ENCODE results near the gene KIN.
"Not testable (repeated sequence)": the region's sequence is repeated elsewhere in the genome, so short reads cannot be mapped to it uniquely, and the experiment has no call there.

Gene KIN

DNA sequence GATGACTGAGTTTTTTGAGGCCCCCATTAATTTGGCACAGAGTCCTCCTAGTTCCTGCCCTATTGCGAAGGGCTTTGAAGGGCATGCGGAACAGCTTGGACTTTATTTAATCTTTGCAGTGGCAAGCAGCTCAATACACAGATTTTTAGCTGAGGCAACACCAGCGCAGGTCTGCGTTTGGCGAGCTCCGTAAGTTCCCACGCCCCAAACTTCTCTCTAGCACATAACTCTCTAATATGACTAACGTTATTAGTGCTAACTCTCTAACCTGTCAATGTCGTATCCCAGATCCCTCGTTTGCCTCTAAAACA is 30.1 kb upstream of the KIN start:
- Histone ChIP-seq H3K9me3 (ENCODE audit: control insufficient read depth in 2 of 2, low read length in 2 of 2) (no peaks in the 10 kb centered on the region), H3K27ac (ENCODE audit: low read depth in 2 of 2, low read length in 2 of 2) (peak overlapping the region in 1 of 2 donors; percentile 21), H3K4me3 (ENCODE audit: low read length in 2 of 2) (peak overlapping the region; percentile 90 to 94), H3K27me3 (ENCODE audit: control insufficient read depth in 2 of 2, insufficient read depth in 2 of 2, low read length in 2 of 2) (no peaks in the 10 kb centered on the region), H3K9ac (ENCODE audit: low read depth in 1 of 2, low read length in 2 of 2) (peak overlapping the region; percentile 47 to 71), H3K4me1 (ENCODE audit: control insufficient read depth in 2 of 2, insufficient read depth in 2 of 2, low read length in 2 of 2) (peaks cover 9 to 14% of the 10 kb centered on the region in 2 donors), H3K36me3 (ENCODE audit: control insufficient read depth in 2 of 2, insufficient read depth in 2 of 2, low read length in 2 of 2) (peaks cover 0 to 2% of the 10 kb centered on the region in 2 donors)

DNA sequence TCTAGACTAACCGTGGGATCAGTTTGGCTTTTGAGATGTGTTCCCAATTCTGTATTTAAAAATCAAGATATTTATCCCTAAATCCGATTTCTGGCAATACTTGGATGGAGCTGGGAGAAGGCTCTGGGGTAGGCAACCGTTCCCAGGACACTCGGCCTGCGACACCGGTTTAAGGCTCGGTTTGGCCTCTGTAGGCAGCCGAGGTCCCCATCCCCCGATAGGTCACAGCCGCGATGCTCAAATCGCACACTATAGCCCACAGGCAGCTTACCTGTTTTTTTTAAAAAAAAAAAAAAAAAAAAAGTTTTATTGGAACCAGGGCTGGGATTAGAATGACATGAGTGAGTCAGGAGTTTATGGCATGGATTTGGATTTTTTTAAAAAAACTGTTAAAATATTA is 29.8 kb upstream of the KIN start:
- Histone ChIP-seq H3K27me3 (ENCODE audit: control insufficient read depth in 2 of 2, insufficient read depth in 2 of 2, low read length in 2 of 2) (no peaks in the 10 kb centered on the region), H3K9me3 (ENCODE audit: control insufficient read depth in 2 of 2, low read length in 2 of 2) (no peaks in the 10 kb centered on the region), H3K4me1 (ENCODE audit: control insufficient read depth in 2 of 2, insufficient read depth in 2 of 2, low read length in 2 of 2) (peaks cover 9 to 14% of the 10 kb centered on the region in 2 donors), H3K36me3 (ENCODE audit: control insufficient read depth in 2 of 2, insufficient read depth in 2 of 2, low read length in 2 of 2) (peaks cover 0 to 2% of the 10 kb centered on the region in 2 donors), H3K4me3 (ENCODE audit: low read length in 2 of 2) (peak overlapping the region; percentile 90 to 94), H3K9ac (ENCODE audit: low read depth in 1 of 2, low read length in 2 of 2) (peak overlapping the region; percentile 47 to 71), H3K27ac (ENCODE audit: low read depth in 2 of 2, low read length in 2 of 2) (no peak overlapping the region)

DNA sequence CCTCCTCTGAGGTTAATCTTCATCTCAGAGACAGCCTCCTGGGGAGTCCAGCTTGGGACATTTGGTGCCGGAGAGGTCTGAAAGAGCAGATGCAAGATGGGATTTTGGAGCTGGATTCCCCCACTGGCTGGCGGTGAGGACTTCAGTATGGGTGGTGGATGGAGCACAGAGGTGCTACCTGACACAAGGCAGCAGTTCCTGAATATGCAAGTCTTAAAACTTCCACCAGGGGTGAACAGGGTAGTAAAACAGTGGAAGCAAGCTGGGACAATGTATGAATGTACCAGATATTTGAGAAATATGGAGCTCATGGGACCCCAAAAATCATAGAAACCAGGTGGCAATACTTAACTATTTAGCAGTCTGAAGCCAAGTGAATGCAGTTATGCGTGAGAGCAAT is 25.7 kb upstream of the KIN start:
- Histone ChIP-seq H3K27me3 (ENCODE audit: control insufficient read depth in 2 of 2, insufficient read depth in 2 of 2, low read length in 2 of 2) (no peaks in the 10 kb centered on the region), H3K9me3 (ENCODE audit: control insufficient read depth in 2 of 2, low read length in 2 of 2) (no peaks in the 10 kb centered on the region), H3K9ac (ENCODE audit: low read depth in 1 of 2, low read length in 2 of 2) (no peak overlapping the region), H3K27ac (ENCODE audit: low read depth in 2 of 2, low read length in 2 of 2) (no peak overlapping the region), H3K36me3 (ENCODE audit: control insufficient read depth in 2 of 2, insufficient read depth in 2 of 2, low read length in 2 of 2) (no peaks in the 10 kb centered on the region), H3K4me3 (ENCODE audit: low read length in 2 of 2) (no peak overlapping the region), H3K4me1 (ENCODE audit: control insufficient read depth in 2 of 2, insufficient read depth in 2 of 2, low read length in 2 of 2) (peaks cover 7 to 8% of the 10 kb centered on the region in 2 donors)

DNA sequence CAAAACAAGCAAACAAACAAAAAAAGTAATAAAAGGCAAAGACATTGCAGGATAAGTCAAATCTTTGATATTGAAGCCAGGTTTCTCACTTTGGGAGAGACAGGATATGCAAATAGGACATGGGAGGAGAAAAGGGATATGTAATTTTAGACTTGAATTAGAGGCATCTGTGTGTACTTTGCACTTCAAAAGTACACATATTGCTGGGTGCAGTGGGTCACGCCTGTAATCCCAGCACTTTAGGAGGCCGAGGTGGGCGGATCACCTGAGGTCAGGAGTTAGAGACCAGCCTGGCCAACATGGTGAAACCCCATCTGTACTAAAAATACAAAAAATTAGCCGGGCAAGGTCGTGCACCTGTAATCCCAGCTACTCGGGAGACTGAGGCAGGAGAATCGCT is 23.9 kb upstream of the KIN start:
- H3K27ac ChIP-seq (ENCODE audit: low read depth in 2 of 2, low read length in 2 of 2); H3K9me3 ChIP-seq (ENCODE audit: control insufficient read depth in 2 of 2, low read length in 2 of 2); H3K27me3 ChIP-seq (ENCODE audit: control insufficient read depth in 2 of 2, insufficient read depth in 2 of 2, low read length in 2 of 2); H3K4me3 ChIP-seq (ENCODE audit: low read length in 2 of 2); H3K4me1 ChIP-seq (ENCODE audit: control insufficient read depth in 2 of 2, insufficient read depth in 2 of 2, low read length in 2 of 2); H3K9ac ChIP-seq (ENCODE audit: low read depth in 1 of 2, low read length in 2 of 2): not testable (repeated sequence)
- peaks cover 12% of the 10 kb centered on the region in 2 donors for H3K36me3 ChIP-seq (ENCODE audit: control insufficient read depth in 2 of 2, insufficient read depth in 2 of 2, low read length in 2 of 2)

DNA sequence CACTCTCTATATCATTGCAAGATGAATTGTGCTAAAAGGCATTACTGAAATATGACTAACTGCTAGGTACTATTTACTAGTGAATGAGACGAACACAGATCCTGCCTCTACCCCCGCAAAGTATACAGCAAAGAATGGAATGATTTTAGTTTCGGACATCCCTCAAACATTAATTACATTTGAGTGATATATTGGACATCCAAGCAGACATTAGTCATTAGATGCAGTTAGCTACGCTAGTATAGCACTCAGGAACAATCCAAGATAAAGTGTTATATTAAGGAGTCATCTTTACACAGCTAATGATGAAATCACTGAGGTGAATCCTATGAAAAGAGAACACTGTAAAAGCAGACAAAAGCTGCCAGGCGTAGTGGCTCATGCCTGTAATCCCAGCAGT is 23.2 kb upstream of the KIN start:
- Histone ChIP-seq H3K36me3 (ENCODE audit: control insufficient read depth in 2 of 2, insufficient read depth in 2 of 2, low read length in 2 of 2) (peaks cover 14% of the 10 kb centered on the region in 2 donors), H3K4me1 (ENCODE audit: control insufficient read depth in 2 of 2, insufficient read depth in 2 of 2, low read length in 2 of 2) (peaks cover 2 to 8% of the 10 kb centered on the region in 2 donors), H3K9ac (ENCODE audit: low read depth in 1 of 2, low read length in 2 of 2) (no peak overlapping the region), H3K27me3 (ENCODE audit: control insufficient read depth in 2 of 2, insufficient read depth in 2 of 2, low read length in 2 of 2) (no peaks in the 10 kb centered on the region), H3K9me3 (ENCODE audit: control insufficient read depth in 2 of 2, low read length in 2 of 2) (no peaks in the 10 kb centered on the region), H3K4me3 (ENCODE audit: low read length in 2 of 2) (no peak overlapping the region), H3K27ac (ENCODE audit: low read depth in 2 of 2, low read length in 2 of 2) (no peak overlapping the region)

DNA sequence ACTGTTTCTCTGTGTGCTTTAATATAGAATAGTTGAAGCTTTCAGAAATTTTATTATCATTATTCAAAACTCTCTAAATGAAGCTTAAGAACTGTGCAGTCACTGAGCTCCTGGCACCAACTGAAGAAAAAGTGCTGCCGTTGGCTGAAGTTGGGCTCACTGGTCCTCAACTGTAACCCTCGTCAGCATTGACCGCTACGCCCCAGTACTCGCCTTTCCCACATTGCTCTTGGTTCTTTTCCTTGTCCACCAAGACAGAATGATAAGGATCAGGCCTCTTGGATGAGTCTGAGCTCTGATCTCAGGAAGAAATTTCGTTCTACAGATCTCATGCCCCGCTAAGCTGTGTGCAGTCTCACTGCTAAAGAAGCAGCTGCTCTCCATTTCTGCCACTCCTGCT is 22.6 kb upstream of the KIN start:
- Histone ChIP-seq H3K9ac (ENCODE audit: low read depth in 1 of 2, low read length in 2 of 2) (no peak overlapping the region), H3K27me3 (ENCODE audit: control insufficient read depth in 2 of 2, insufficient read depth in 2 of 2, low read length in 2 of 2) (no peaks in the 10 kb centered on the region), H3K36me3 (ENCODE audit: control insufficient read depth in 2 of 2, insufficient read depth in 2 of 2, low read length in 2 of 2) (peaks cover 14 to 16% of the 10 kb centered on the region in 2 donors), H3K4me1 (ENCODE audit: control insufficient read depth in 2 of 2, insufficient read depth in 2 of 2, low read length in 2 of 2) (peaks cover 2 to 8% of the 10 kb centered on the region in 2 donors), H3K4me3 (ENCODE audit: low read length in 2 of 2) (no peak overlapping the region), H3K27ac (ENCODE audit: low read depth in 2 of 2, low read length in 2 of 2) (no peak overlapping the region), H3K9me3 (ENCODE audit: control insufficient read depth in 2 of 2, low read length in 2 of 2) (no peaks in the 10 kb centered on the region)

DNA sequence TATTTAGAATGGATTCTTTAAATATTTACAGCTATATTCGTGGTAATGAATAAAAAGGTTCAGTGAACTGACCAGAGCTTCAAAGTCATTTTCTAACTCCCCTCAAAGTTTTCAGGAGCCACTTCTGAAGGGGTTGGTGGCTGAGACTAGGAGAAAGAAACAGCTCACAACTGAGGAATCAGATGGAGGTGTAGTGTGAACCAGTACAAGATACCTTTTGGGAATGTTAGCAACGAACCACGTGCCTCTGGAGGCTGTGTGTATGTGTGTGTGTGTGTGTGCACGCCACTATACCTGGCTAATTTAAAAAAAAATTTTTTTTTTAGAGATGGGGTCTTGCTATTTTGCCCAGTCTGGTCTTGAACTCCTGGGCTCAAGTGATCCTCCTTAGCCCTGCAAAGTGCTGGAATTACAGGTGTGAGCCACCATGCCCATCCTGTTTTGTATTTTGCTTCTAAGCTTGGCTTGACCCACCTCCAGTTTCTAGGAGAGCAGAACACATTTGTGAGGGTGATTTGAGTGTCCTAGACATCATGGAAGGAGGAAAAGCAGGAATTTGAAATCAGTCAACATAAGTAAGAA is 21.0 kb upstream of the KIN start:
- H3K4me1 ChIP-seq (ENCODE audit: control insufficient read depth in 2 of 2, insufficient read depth in 2 of 2, low read length in 2 of 2) = peaks cover 2 to 8% of the 10 kb centered on the region in 2 donors
- no peaks in the 10 kb centered on the region for H3K27me3 ChIP-seq (ENCODE audit: control insufficient read depth in 2 of 2, insufficient read depth in 2 of 2, low read length in 2 of 2)
- no peak overlapping the region for H3K9ac ChIP-seq (ENCODE audit: low read depth in 1 of 2, low read length in 2 of 2)
- peaks cover 29 to 31% of the 10 kb centered on the region in 2 donors for H3K36me3 ChIP-seq (ENCODE audit: control insufficient read depth in 2 of 2, insufficient read depth in 2 of 2, low read length in 2 of 2)
- no peak overlapping the region for H3K4me3 ChIP-seq (ENCODE audit: low read length in 2 of 2)
- no peak overlapping the region for H3K27ac ChIP-seq (ENCODE audit: low read depth in 2 of 2, low read length in 2 of 2)
- no peaks in the 10 kb centered on the region for H3K9me3 ChIP-seq (ENCODE audit: control insufficient read depth in 2 of 2, low read length in 2 of 2)

DNA sequence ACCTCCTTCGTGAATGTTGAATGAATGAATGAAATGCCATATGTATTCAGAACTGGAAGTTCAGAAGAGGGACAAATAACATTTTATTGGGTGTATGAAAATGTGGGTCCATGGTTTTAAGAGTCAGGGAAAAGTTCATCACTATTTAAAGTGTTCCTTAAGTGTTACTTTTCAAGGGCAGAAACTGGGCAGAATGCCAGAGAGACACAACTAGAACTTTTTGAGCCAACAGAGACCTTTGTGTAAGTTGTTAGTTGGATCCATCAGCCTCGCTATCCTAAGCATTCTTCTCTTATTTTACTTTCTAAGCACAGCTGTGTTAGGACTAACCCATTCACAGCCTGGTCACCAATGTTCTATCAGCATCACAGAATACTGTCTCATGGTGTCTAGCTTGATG is 16.9 kb upstream of the KIN start:
- Histone ChIP-seq H3K9me3 (ENCODE audit: control insufficient read depth in 2 of 2, low read length in 2 of 2) (no peaks in the 10 kb centered on the region), H3K27ac (ENCODE audit: low read depth in 2 of 2, low read length in 2 of 2) (no peak overlapping the region), H3K4me1 (ENCODE audit: control insufficient read depth in 2 of 2, insufficient read depth in 2 of 2, low read length in 2 of 2) (no peaks in the 10 kb centered on the region), H3K4me3 (ENCODE audit: low read length in 2 of 2) (no peak overlapping the region), H3K9ac (ENCODE audit: low read depth in 1 of 2, low read length in 2 of 2) (no peak overlapping the region), H3K36me3 (ENCODE audit: control insufficient read depth in 2 of 2, insufficient read depth in 2 of 2, low read length in 2 of 2) (peaks cover 66 to 68% of the 10 kb centered on the region in 2 donors), H3K27me3 (ENCODE audit: control insufficient read depth in 2 of 2, insufficient read depth in 2 of 2, low read length in 2 of 2) (no peaks in the 10 kb centered on the region)

DNA sequence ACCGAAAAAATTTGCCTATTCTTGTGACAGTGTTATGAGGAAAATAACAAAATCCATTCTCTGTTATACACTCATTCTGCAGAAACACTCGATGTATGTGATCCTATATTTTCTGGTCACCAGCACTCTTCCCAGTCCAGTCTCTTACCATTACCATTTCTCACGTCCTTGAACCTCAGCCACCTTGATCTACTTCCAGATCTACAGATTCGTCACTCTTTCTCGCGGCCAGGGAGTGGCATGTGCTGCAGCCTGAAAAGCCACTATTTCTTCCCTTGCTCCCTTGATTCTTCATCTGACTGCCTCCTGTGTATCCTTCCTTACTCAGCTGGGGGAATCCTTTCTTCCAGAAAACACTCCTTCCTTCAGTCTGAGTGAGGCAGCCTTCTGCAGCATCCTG is 16.4 kb upstream of the KIN start:
- Histone ChIP-seq H3K27ac (ENCODE audit: low read depth in 2 of 2, low read length in 2 of 2) (no peak overlapping the region), H3K9me3 (ENCODE audit: control insufficient read depth in 2 of 2, low read length in 2 of 2) (no peaks in the 10 kb centered on the region), H3K4me1 (ENCODE audit: control insufficient read depth in 2 of 2, insufficient read depth in 2 of 2, low read length in 2 of 2) (no peaks in the 10 kb centered on the region), H3K9ac (ENCODE audit: low read depth in 1 of 2, low read length in 2 of 2) (no peak overlapping the region), H3K4me3 (ENCODE audit: low read length in 2 of 2) (no peak overlapping the region), H3K27me3 (ENCODE audit: control insufficient read depth in 2 of 2, insufficient read depth in 2 of 2, low read length in 2 of 2) (no peaks in the 10 kb centered on the region), H3K36me3 (ENCODE audit: control insufficient read depth in 2 of 2, insufficient read depth in 2 of 2, low read length in 2 of 2) (peaks cover 71 to 73% of the 10 kb centered on the region in 2 donors)

DNA sequence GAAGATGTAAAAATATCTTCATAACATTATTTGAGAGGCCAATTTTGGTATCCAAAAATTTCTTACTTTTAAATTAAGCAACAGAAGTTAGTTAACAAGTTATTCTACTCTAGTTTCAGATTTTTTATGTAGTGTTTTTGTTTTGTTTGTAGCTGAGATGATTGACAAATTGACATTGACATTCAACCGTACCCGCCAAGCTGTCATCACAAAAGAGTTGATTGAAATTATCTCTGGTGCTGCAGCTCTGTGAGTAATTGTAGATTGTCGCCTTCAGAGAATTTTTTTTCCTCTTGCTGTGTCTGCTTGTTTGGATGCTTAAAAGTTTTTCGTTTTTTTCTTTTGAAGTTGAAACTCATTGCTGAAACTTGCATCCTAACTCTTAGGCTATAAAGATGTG is 14.8 kb upstream of the KIN start:
- no peaks in the 10 kb centered on the region for H3K4me1 ChIP-seq (ENCODE audit: control insufficient read depth in 2 of 2, insufficient read depth in 2 of 2, low read length in 2 of 2)
- no peaks in the 10 kb centered on the region for H3K27me3 ChIP-seq (ENCODE audit: control insufficient read depth in 2 of 2, insufficient read depth in 2 of 2, low read length in 2 of 2)
- no peak overlapping the region for H3K27ac ChIP-seq (ENCODE audit: low read depth in 2 of 2, low read length in 2 of 2)
- H3K36me3 ChIP-seq (ENCODE audit: control insufficient read depth in 2 of 2, insufficient read depth in 2 of 2, low read length in 2 of 2) = peaks cover 70 to 76% of the 10 kb centered on the region in 2 donors
- no peaks in the 10 kb centered on the region for H3K9me3 ChIP-seq (ENCODE audit: control insufficient read depth in 2 of 2, low read length in 2 of 2)
- no peak overlapping the region for H3K9ac ChIP-seq (ENCODE audit: low read depth in 1 of 2, low read length in 2 of 2)
- no peak overlapping the region for H3K4me3 ChIP-seq (ENCODE audit: low read length in 2 of 2)

DNA sequence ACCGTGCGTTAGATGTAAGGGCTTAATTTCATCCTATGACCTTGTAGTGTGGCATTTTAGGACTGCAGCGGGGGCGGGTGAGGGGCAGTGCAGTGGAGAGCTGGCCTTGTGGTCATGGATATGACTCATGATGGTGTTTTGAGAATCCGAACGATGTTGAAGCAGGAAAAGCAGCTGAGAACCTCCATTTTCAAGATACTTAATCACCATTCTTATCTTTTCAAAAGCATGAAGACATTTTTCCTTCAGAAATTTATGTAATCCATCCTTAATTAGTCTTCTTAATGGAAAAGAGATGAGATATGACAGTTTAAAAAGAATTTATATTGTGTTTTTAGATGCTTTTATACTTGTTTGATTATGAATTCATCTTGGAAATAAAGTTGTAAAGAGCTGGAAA is 9.8 kb upstream of the KIN start:
- no peaks in the 10 kb centered on the region for H3K4me1 ChIP-seq (ENCODE audit: control insufficient read depth in 2 of 2, insufficient read depth in 2 of 2, low read length in 2 of 2)
- H3K4me3 ChIP-seq (ENCODE audit: low read length in 2 of 2) = no peak overlapping the region
- H3K9me3 ChIP-seq (ENCODE audit: control insufficient read depth in 2 of 2, low read length in 2 of 2) = no peaks in the 10 kb centered on the region
- no peaks in the 10 kb centered on the region for H3K27me3 ChIP-seq (ENCODE audit: control insufficient read depth in 2 of 2, insufficient read depth in 2 of 2, low read length in 2 of 2)
- H3K36me3 ChIP-seq (ENCODE audit: control insufficient read depth in 2 of 2, insufficient read depth in 2 of 2, low read length in 2 of 2) = peaks cover 42 to 47% of the 10 kb centered on the region in 2 donors
- H3K27ac ChIP-seq (ENCODE audit: low read depth in 2 of 2, low read length in 2 of 2) = no peak overlapping the region
- no peak overlapping the region for H3K9ac ChIP-seq (ENCODE audit: low read depth in 1 of 2, low read length in 2 of 2)
